B cell (primary cell): ENCODE data around the gene ARHGAP6.

Experiments used
- CTCF ChIP-seq: fragments of 200-600 bp; IDR thresholded peaks from one replicate; pipeline ENCODE4 v1.8.0; 2022; ENCODE audit warnings: antibody characterized with exemption, mild to moderate bottlenecking
- EZH2 ChIP-seq: IDR thresholded peaks from 2 replicates; pipeline ENCODE4 v1.6.1; 2012; ENCODE audit warnings: borderline replicate concordance, low read depth, mild to moderate bottlenecking, moderate library complexity, low read length; ENCODE audit not compliant: insufficient read depth, poor library complexity, severe bottlenecking

- TF ChIP-seq CTCF (no peak), EZH2 (no peak)
Measured at GRCh38 chrX:11567528-11568220, 98.0 kb downstream of the ARHGAP6 start.
